HEK293 (cell line): Measurements from ENCODE around the gene FIGNL1.
A peak's percentile ranks its signal among the peaks of the same experiment; 100 is the strongest.

Experiments
- KLF1 ChIP-seq: fragments of 450-650 bp; formaldehyde crosslinking; IDR thresholded peaks from 2 replicates; pipeline ENCODE4 v1.5.1; 2016; ENCODE audit warnings: missing biosample characterization, missing genetic modification characterization
- ZNF112 ChIP-seq: fragments of 450-650 bp; formaldehyde crosslinking; IDR thresholded peaks from 2 replicates; pipeline ENCODE4 v1.5.0; 2017; ENCODE audit warnings: missing biosample characterization, missing genetic modification characterization
- ZNF19 ChIP-seq: fragments of 450-650 bp; formaldehyde crosslinking; IDR thresholded peaks from 2 replicates; pipeline ENCODE4; 2016; ENCODE audit warnings: missing biosample characterization, missing genetic modification characterization, low read depth
- ZNF2 ChIP-seq: fragments of 450-650 bp; formaldehyde crosslinking; IDR thresholded peaks from 2 replicates; pipeline ENCODE4 v1.5.1; 2016; ENCODE audit warnings: missing biosample characterization, missing genetic modification characterization
- ZNF211 ChIP-seq: fragments of 450-650 bp; formaldehyde crosslinking; IDR thresholded peaks from 2 replicates; pipeline ENCODE4 v1.5.1; 2016; ENCODE audit warnings: low read depth, missing biosample characterization, missing genetic modification characterization
- ZNF302 ChIP-seq: fragments of 450-650 bp; formaldehyde crosslinking; IDR thresholded peaks from 2 replicates; pipeline ENCODE4 v1.5.1; 2016; ENCODE audit warnings: missing biosample characterization, missing genetic modification characterization, low read depth
- ZNF324 ChIP-seq: fragments of 450-650 bp; formaldehyde crosslinking; IDR thresholded peaks from 2 replicates; pipeline ENCODE4 v1.5.1; 2016; ENCODE audit warnings: missing biosample characterization, missing genetic modification characterization
- ZNF391 ChIP-seq: fragments of 450-650 bp; formaldehyde crosslinking; IDR thresholded peaks from 2 replicates; pipeline ENCODE4 v1.5.1; 2016; ENCODE audit warnings: low read depth, missing biosample characterization, missing genetic modification characterization, borderline replicate concordance
- ZNF473 ChIP-seq: fragments of 450-650 bp; formaldehyde crosslinking; IDR thresholded peaks from 2 replicates; pipeline ENCODE4 v1.5.1; 2017; ENCODE audit warnings: missing biosample characterization, missing genetic modification characterization
- ZNF48 ChIP-seq: fragments of 450-650 bp; formaldehyde crosslinking; IDR thresholded peaks from 2 replicates; pipeline ENCODE4 v1.5.1; 2016; ENCODE audit warnings: missing biosample characterization, missing genetic modification characterization
- ZNF501 ChIP-seq: fragments of 450-650 bp; formaldehyde crosslinking; IDR thresholded peaks from 2 replicates; pipeline ENCODE4 v1.5.1; 2016; ENCODE audit warnings: missing biosample characterization, missing genetic modification characterization
- ZNF548 ChIP-seq: fragments of 450-650 bp; formaldehyde crosslinking; IDR thresholded peaks from 2 replicates; pipeline ENCODE4 v1.5.1; 2016; ENCODE audit warnings: missing biosample characterization, missing genetic modification characterization
- ZNF600 ChIP-seq: fragments of 450-650 bp; formaldehyde crosslinking; IDR thresholded peaks from 2 replicates; pipeline ENCODE4 v1.5.1; 2016; ENCODE audit warnings: missing biosample characterization, missing genetic modification characterization
- ZNF629 ChIP-seq: fragments of 450-650 bp; formaldehyde crosslinking; IDR thresholded peaks from 2 replicates; pipeline ENCODE4 v1.5.1; 2017; ENCODE audit warnings: missing biosample characterization, missing genetic modification characterization
- ZNF677 ChIP-seq: fragments of 450-650 bp; IDR thresholded peaks from 2 replicates; pipeline ENCODE4 v1.5.0; 2018; ENCODE audit warnings: missing biosample characterization, mild to moderate bottlenecking, missing genetic modification characterization, moderate library complexity
- ZNF777 ChIP-seq: fragments of 450-650 bp; formaldehyde crosslinking; IDR thresholded peaks from 2 replicates; pipeline ENCODE4 v1.5.1; 2017; ENCODE audit warnings: missing biosample characterization, missing genetic modification characterization, borderline replicate concordance
- ZNF785 ChIP-seq: fragments of 450-650 bp; formaldehyde crosslinking; IDR thresholded peaks from 2 replicates; pipeline ENCODE4 v1.5.1; 2016; ENCODE audit warnings: missing biosample characterization, missing genetic modification characterization
- ZNF792 ChIP-seq: fragments of 450-650 bp; formaldehyde crosslinking; IDR thresholded peaks from 2 replicates; pipeline ENCODE4 v1.5.1; 2016; ENCODE audit warnings: missing biosample characterization, missing genetic modification characterization
- ZSCAN5A ChIP-seq: fragments of 450-650 bp; formaldehyde crosslinking; IDR thresholded peaks from 2 replicates; pipeline ENCODE4 v1.5.1; 2016; ENCODE audit warnings: missing biosample characterization, missing genetic modification characterization
- TF ChIP-seq, protein P1 (sequence below): fragments of 450-650 bp; formaldehyde crosslinking; IDR thresholded peaks from 2 replicates; pipeline ENCODE4 v1.5.0; 2017; ENCODE audit warnings: missing biosample characterization, missing genetic modification characterization, borderline replicate concordance
- TF ChIP-seq, protein P2 (sequence below): fragments of 450-650 bp; formaldehyde crosslinking; IDR thresholded peaks from 2 replicates; pipeline ENCODE4 v1.5.1; 2016; ENCODE audit warnings: missing biosample characterization, missing genetic modification characterization, low read depth
- TF ChIP-seq, protein P3 (sequence below): fragments of 450-650 bp; formaldehyde crosslinking; IDR thresholded peaks from 2 replicates; pipeline ENCODE4; 2016; ENCODE audit warnings: missing biosample characterization, missing genetic modification characterization
- TF ChIP-seq, protein P4 (sequence below): fragments of 450-650 bp; formaldehyde crosslinking; IDR thresholded peaks from 2 replicates; pipeline ENCODE4 v1.5.1; 2017; ENCODE audit warnings: missing biosample characterization, missing genetic modification characterization
- TF ChIP-seq, protein P5 (sequence below): IDR thresholded peaks from 2 replicates; pipeline ENCODE4 v1.6.1; 2011; ENCODE audit warnings: mild to moderate bottlenecking, low read depth, low read length, borderline replicate concordance
- TF ChIP-seq, protein P6 (sequence below): fragments of 450-650 bp; formaldehyde crosslinking; IDR thresholded peaks from 2 replicates; pipeline ENCODE4 v1.5.1; 2016; ENCODE audit warnings: missing biosample characterization, missing genetic modification characterization
- TF ChIP-seq, protein P7 (sequence below): fragments of 450-650 bp; formaldehyde crosslinking; IDR thresholded peaks from 2 replicates; pipeline ENCODE4 v1.5.1; 2016; ENCODE audit warnings: missing biosample characterization, missing genetic modification characterization

FIGNL1 gene

DNA sequence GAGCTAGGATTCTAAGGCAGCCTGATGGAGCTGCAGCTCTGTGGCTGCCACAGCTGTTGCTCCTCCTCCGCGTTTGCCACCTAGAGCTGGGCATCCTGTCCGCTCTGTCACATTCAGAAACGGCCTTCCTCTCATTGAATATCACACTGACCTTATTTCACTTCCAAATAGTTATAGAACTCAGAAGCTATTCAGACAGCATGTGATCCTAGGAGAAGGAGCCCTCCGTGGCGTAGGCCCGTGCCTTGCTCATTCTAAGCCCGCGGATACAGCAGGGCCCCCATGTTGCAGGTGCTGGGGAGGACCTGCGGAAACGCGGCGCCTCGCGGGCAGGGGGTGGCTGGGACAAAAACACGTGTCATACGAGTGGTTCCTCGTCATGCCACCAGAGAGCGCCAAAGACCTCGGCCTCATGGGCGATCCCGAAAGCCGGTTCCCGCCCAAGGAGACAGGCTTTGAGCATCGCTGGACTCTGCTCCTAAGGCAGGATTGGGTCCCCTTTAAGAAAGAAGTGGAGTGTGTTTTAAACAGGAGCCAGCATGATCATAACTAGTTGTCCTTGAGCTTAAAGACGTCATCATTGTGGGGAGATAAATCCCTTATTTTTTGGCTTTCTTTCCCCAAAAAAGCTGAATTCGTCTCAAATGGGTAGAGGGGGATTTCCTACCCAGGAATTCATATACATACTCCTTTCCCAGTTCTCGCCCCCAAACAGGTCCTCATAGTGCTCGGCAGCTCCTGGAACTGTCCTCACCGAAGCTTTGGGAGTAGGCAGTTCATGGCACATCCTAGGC, 17.9 kb upstream of the FIGNL1 start (continued):
- TF ChIP-seq ZNF112 (no peak), ZNF48 (tag by site-specific recombination) (no peak), ZNF777 (no peak), ZNF211 (tag by site-specific recombination) (no peak), ZNF548 (tag by site-specific recombination) (no peak), ZNF785 (tag by site-specific recombination) (no peak), ZNF473 (tag by site-specific recombination) (no peak), KLF1 (no peak), ZNF391 (tag by site-specific recombination) (no peak), ZNF324 (tag by site-specific recombination) (no peak), ZNF19 (tag by site-specific recombination) (no peak), ZNF792 (tag by site-specific recombination) (no peak), ZSCAN5A (no peak), ZNF600 (no peak), ZNF2 (tag by site-specific recombination) (no peak), ZNF629 (no peak), ZNF677 (tag by site-specific recombination) (no peak), ZNF302 (tag by site-specific recombination) (no peak), ZNF501 (peak; percentile 32; the same call in 1 of the 2 replicates)
- TF ChIP-seq, protein P1, sequence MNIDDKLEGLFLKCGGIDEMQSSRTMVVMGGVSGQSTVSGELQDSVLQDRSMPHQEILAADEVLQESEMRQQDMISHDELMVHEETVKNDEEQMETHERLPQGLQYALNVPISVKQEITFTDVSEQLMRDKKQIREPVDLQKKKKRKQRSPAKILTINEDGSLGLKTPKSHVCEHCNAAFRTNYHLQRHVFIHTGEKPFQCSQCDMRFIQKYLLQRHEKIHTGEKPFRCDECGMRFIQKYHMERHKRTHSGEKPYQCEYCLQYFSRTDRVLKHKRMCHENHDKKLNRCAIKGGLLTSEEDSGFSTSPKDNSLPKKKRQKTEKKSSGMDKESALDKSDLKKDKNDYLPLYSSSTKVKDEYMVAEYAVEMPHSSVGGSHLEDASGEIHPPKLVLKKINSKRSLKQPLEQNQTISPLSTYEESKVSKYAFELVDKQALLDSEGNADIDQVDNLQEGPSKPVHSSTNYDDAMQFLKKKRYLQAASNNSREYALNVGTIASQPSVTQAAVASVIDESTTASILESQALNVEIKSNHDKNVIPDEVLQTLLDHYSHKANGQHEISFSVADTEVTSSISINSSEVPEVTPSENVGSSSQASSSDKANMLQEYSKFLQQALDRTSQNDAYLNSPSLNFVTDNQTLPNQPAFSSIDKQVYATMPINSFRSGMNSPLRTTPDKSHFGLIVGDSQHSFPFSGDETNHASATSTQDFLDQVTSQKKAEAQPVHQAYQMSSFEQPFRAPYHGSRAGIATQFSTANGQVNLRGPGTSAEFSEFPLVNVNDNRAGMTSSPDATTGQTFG (tag by site-specific recombination): no peak
- TF ChIP-seq, protein P2, sequence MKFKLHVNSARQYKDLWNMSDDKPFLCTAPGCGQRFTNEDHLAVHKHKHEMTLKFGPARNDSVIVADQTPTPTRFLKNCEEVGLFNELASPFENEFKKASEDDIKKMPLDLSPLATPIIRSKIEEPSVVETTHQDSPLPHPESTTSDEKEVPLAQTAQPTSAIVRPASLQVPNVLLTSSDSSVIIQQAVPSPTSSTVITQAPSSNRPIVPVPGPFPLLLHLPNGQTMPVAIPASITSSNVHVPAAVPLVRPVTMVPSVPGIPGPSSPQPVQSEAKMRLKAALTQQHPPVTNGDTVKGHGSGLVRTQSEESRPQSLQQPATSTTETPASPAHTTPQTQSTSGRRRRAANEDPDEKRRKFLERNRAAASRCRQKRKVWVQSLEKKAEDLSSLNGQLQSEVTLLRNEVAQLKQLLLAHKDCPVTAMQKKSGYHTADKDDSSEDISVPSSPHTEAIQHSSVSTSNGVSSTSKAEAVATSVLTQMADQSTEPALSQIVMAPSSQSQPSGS: peak; percentile 30; the same call in 1 of the 2 replicates
- TF ChIP-seq, protein P3, sequence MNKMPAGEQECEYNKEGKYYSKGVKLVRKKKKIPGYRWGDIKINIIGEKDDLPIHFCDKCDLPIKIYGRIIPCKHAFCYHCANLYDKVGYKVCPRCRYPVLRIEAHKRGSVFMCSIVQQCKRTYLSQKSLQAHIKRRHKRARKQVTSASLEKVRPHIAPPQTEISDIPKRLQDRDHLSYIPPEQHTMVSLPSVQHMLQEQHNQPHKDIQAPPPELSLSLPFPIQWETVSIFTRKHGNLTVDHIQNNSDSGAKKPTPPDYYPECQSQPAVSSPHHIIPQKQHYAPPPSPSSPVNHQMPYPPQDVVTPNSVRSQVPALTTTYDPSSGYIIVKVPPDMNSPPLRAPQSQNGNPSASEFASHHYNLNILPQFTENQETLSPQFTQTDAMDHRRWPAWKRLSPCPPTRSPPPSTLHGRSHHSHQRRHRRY: no peak
- TF ChIP-seq, protein P4, sequence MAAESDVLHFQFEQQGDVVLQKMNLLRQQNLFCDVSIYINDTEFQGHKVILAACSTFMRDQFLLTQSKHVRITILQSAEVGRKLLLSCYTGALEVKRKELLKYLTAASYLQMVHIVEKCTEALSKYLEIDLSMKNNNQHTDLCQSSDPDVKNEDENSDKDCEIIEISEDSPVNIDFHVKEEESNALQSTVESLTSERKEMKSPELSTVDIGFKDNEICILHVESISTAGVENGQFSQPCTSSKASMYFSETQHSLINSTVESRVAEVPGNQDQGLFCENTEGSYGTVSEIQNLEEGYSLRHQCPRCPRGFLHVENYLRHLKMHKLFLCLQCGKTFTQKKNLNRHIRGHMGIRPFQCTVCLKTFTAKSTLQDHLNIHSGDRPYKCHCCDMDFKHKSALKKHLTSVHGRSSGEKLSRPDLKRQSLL (tag by site-specific recombination): no peak
- TF ChIP-seq, protein P5, sequence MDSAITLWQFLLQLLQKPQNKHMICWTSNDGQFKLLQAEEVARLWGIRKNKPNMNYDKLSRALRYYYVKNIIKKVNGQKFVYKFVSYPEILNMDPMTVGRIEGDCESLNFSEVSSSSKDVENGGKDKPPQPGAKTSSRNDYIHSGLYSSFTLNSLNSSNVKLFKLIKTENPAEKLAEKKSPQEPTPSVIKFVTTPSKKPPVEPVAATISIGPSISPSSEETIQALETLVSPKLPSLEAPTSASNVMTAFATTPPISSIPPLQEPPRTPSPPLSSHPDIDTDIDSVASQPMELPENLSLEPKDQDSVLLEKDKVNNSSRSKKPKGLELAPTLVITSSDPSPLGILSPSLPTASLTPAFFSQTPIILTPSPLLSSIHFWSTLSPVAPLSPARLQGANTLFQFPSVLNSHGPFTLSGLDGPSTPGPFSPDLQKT: no peak
- TF ChIP-seq, protein P6, sequence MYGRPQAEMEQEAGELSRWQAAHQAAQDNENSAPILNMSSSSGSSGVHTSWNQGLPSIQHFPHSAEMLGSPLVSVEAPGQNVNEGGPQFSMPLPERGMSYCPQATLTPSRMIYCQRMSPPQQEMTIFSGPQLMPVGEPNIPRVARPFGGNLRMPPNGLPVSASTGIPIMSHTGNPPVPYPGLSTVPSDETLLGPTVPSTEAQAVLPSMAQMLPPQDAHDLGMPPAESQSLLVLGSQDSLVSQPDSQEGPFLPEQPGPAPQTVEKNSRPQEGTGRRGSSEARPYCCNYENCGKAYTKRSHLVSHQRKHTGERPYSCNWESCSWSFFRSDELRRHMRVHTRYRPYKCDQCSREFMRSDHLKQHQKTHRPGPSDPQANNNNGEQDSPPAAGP (tag by site-specific recombination): no peak
- TF ChIP-seq, protein P7, sequence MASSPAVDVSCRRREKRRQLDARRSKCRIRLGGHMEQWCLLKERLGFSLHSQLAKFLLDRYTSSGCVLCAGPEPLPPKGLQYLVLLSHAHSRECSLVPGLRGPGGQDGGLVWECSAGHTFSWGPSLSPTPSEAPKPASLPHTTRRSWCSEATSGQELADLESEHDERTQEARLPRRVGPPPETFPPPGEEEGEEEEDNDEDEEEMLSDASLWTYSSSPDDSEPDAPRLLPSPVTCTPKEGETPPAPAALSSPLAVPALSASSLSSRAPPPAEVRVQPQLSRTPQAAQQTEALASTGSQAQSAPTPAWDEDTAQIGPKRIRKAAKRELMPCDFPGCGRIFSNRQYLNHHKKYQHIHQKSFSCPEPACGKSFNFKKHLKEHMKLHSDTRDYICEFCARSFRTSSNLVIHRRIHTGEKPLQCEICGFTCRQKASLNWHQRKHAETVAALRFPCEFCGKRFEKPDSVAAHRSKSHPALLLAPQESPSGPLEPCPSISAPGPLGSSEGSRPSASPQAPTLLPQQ (tag by site-specific recombination): no peak
